ENCODE results near the gene JSRP1.
A peak's percentile ranks its signal among the peaks of the same experiment; 100 is the strongest.

JSRP1 gene

DNA sequence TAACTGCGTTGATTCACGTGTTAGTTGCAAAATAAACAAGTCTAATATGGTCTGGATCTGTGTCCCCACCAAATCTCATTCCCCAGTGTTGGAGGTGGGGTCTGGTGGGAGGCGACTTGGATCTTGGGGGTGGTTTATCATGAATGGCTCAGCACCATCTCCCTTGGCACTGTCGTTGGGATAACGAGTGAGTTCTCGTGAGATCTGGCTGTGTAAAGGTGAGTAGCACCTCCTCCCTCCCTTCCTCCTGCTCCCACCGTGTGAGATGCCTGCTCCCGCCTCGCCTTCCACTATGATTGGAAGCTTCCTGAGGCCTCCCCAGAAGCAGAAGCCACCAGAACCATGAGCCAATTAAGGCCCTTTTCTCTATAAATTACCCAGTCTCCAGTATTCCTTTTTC, 20.9 kb upstream of the JSRP1 start:
- H3K27ac ChIP-seq: no peak overlapping the region
- no peaks in the 10 kb centered on the region for H3K9me3 ChIP-seq (ENCODE audit: control insufficient read depth, low read length)
- H3K9ac ChIP-seq: no peak overlapping the region
- no peaks in the 10 kb centered on the region for H3K27me3 ChIP-seq (ENCODE audit: control insufficient read depth, insufficient read depth, low read length)
- TF ChIP-seq, protein P1, sequence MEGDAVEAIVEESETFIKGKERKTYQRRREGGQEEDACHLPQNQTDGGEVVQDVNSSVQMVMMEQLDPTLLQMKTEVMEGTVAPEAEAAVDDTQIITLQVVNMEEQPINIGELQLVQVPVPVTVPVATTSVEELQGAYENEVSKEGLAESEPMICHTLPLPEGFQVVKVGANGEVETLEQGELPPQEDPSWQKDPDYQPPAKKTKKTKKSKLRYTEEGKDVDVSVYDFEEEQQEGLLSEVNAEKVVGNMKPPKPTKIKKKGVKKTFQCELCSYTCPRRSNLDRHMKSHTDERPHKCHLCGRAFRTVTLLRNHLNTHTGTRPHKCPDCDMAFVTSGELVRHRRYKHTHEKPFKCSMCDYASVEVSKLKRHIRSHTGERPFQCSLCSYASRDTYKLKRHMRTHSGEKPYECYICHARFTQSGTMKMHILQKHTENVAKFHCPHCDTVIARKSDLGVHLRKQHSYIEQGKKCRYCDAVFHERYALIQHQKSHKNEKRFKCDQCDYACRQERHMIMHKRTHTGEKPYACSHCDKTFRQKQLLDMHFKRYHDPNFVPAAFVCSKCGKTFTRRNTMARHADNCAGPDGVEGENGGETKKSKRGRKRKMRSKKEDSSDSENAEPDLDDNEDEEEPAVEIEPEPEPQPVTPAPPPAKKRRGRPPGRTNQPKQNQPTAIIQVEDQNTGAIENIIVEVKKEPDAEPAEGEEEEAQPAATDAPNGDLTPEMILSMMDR (IDR thresholded peaks at IDR 0.05): no peak
- H3K4me3 ChIP-seq (ENCODE audit: low read depth, low read length): no peak overlapping the region
- H3K4me2 ChIP-seq (ENCODE audit: low read length): no peak overlapping the region
- H3K79me2 ChIP-seq: peaks cover 6% of the 10 kb centered on the region
- H3K36me3 ChIP-seq (ENCODE audit: control insufficient read depth, insufficient read depth, low read length): no peaks in the 10 kb centered on the region
- peaks cover 10% of the 10 kb centered on the region for H3K4me1 ChIP-seq
- H2AFZ ChIP-seq: no peak overlapping the region

DNA sequence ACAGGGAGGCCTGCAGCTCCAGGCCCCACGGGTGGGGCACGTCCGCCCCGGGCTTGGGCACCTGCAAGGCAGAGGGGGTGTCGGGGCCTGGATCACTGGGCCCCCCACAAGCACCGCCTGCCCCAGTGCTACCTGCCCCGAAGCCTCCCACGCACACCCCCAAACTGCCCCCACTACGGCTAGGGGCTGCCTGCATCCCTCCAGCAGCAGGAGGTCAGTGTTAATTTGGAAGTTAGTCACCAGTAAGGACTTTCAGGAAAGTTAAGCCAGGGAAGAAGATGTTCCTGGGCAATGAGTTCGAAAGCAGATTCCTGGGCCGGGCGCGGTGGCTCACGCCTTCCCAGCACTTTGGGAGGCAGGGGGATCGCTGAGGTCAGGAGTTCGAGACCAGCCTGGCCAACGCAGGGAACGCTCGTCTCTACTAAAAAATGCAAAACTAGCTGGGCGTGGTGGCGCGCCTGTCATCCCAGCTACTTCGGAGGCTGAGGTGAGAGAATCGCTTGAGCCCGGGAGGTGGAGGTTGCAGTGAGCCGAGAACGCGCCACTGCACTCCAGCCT, 20.3 kb upstream of the JSRP1 start:
- H3K79me2 ChIP-seq: peaks cover 10% of the 10 kb centered on the region
- TF ChIP-seq, protein P1 (IDR thresholded peaks at IDR 0.05): no peak
- no peak overlapping the region for H3K4me2 ChIP-seq (ENCODE audit: low read length)
- H3K9ac ChIP-seq: no peak overlapping the region
- H2AFZ ChIP-seq: no peak overlapping the region
- no peaks in the 10 kb centered on the region for H3K27me3 ChIP-seq (ENCODE audit: control insufficient read depth, insufficient read depth, low read length)
- no peak overlapping the region for H3K27ac ChIP-seq
- no peaks in the 10 kb centered on the region for H3K9me3 ChIP-seq (ENCODE audit: control insufficient read depth, low read length)
- H3K36me3 ChIP-seq (ENCODE audit: control insufficient read depth, insufficient read depth, low read length): no peaks in the 10 kb centered on the region
- H3K4me3 ChIP-seq (ENCODE audit: low read depth, low read length): no peak overlapping the region
- H3K4me1 ChIP-seq: peaks cover 12% of the 10 kb centered on the region

DNA sequence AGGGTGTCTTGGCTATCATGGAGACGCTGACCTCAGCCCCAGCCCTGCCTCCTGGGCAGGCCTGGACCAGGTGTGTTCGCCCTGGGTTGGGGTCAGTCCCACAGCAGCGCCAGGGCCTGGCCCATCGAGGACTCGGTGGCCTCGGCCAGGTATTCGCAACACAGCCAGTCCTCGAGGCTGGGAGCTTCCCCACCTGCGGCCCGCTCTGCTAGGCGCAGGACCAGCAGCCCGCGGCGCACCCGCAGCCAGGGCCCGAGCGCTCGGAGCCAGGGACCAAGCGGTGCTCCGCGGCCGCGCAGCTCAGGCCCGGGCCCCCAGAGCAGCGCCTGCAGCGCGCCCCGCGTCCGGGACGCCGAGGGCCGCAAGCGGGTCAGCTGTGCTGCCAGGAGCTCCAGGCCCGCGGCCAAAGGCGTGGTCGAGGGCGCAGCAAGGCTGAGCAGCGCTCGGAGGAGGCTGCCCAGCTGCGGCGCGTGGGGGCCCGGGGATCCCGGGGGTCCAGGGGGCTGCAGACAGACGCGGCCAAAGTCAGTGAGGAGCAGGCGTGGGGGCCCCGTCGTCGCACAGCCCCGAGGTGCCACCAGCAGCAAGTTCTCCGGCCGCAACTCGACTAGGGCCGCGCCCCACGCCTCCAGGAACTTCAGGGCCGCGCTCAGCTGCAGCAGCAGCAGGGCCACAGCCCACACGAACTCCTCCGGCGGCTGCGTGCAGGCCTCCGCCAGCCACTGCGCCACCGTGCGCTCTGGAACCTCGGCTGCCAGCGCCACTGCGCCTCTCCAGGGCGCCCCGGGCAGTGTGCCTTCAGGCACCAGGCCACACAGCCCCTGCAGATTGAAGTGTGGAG, 19.6 kb upstream of the JSRP1 start:
- H3K9me3 ChIP-seq (ENCODE audit: control insufficient read depth, low read length): no peaks in the 10 kb centered on the region
- H3K4me3 ChIP-seq (ENCODE audit: low read depth, low read length): no peak overlapping the region
- peaks cover 16% of the 10 kb centered on the region for H3K79me2 ChIP-seq
- H3K27me3 ChIP-seq (ENCODE audit: control insufficient read depth, insufficient read depth, low read length): no peaks in the 10 kb centered on the region
- no peak overlapping the region for H3K9ac ChIP-seq
- no peak overlapping the region for H3K4me2 ChIP-seq (ENCODE audit: low read length)
- no peak overlapping the region for H3K27ac ChIP-seq
- H3K36me3 ChIP-seq (ENCODE audit: control insufficient read depth, insufficient read depth, low read length): no peaks in the 10 kb centered on the region
- H3K4me1 ChIP-seq: peaks cover 16% of the 10 kb centered on the region
- H2AFZ ChIP-seq: no peak overlapping the region
- TF ChIP-seq, protein P1 (IDR thresholded peaks at IDR 0.05): no peak

DNA sequence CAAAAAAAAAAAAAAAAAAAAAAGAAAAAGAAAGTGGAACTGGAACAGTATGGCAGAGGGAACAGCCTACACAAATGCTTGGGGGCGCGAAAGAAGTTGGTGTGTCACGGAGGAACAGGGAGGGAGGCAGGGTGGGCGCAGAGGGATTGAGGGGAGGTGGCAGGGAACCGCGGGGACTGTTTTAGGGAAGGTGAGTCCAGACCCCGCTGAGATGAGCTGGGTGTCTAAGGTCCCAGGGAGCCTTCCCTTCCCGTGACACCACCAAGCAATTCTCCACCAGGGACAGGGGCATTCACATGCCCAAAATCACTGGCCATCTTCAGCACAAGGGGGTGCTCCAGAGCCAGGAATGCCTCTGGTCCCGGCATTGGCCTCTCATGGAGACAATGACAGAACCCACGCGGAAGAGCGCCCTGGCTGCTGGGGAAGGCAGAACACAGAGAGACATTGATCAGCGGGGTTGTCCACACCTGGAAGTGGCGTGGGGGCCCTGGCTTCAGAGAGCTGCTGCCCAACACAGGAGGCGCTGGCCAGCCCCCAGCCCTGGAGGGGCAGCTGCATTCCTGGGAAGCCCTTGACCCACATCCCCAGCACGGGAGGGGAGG, 18.8 kb upstream of the JSRP1 start:
- no peaks in the 10 kb centered on the region for H3K36me3 ChIP-seq (ENCODE audit: control insufficient read depth, insufficient read depth, low read length)
- no peak overlapping the region for H3K9ac ChIP-seq
- H3K9me3 ChIP-seq (ENCODE audit: control insufficient read depth, low read length): no peaks in the 10 kb centered on the region
- H3K4me2 ChIP-seq (ENCODE audit: low read length): no peak overlapping the region
- TF ChIP-seq, protein P1 (IDR thresholded peaks at IDR 0.05): peak; percentile 38
- peaks cover 22% of the 10 kb centered on the region for H3K79me2 ChIP-seq
- H2AFZ ChIP-seq: no peak overlapping the region
- H3K27me3 ChIP-seq (ENCODE audit: control insufficient read depth, insufficient read depth, low read length): no peaks in the 10 kb centered on the region
- no peak overlapping the region for H3K4me3 ChIP-seq (ENCODE audit: low read depth, low read length)
- peaks cover 16% of the 10 kb centered on the region for H3K4me1 ChIP-seq
- H3K27ac ChIP-seq: no peak overlapping the region

All from parathyroid adenoma (tissue), 2 donors.